Activated gamma-delta T cell treated with anti-CD3 and anti-CD28 coated beads, Interleukin-2, amount 50 U/mL, for 16 hours (primary cell): Measurements from ENCODE around the gene CACNA1G.

Experiments
- DNase-seq: peaks from one replicate; pipeline ENCODE4 v3.0.0-alpha.2; 2020; ENCODE audit warnings: low read depth

CACNA1G gene

DNA sequence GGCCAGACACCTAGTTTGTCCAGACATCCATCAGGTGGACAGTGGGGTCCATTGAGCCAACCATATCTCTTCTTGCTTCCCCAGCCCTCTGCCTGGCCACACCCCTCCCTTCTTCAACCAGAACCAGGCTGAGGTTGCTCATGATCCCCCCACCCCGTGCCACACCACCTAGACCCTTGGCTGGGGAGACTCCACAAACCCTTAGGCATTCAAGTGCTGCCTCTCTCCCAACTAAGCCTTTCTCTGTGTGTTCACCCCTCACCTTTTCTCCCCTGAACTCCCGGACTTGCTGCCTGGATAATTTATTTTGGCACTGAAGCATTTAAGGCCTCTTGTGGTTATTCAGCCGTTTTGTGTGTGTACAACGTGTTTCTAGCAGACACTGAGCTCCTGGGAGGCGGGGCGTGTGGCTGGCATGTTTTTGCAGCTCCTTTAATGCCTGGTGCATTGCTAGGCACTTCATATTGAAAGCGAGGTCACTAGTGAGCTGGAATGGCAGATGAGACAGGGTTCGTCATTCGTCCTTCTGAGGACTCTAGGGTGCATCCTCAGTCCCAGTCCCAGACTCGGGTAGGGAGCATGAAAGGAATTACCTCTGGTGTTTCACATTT, 28.7 kb downstream of the CACNA1G start:
- DNase-seq: no peak

DNA sequence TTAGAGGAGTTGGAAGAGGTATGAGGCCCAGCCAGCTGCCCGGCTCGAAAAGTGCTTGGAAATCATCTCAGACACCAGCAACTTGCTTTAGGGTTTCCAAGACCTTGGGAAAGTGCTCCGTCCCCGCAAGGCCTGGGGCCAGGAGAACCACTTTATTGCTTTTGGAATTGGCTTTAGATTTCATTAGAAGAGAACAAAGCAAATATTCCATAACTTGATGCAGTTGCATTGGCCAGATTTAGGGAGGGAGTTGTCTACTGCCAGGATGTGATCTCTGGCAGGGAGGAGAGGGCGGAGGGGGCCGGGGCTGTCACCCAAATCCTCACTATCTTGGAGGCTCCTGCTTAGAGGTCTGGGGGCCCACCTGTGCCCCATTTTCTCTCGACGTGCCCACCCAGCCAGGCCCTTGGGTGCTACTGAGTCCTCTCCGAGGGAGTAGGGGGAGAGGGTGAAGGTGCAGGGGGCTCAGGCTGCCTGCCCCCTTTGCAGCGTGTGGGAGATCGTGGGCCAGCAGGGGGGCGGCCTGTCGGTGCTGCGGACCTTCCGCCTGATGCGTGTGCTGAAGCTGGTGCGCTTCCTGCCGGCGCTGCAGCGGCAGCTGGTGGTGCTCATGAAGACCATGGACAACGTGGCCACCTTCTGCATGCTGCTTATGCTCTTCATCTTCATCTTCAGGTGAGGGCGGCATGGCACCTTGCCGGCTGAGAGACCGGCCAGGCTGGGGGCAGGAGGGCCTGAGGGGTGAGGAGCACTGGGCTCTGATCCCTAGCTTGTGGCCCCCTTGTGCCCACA, 30.6 kb downstream of the CACNA1G start:
- no peak for DNase-seq

DNA sequence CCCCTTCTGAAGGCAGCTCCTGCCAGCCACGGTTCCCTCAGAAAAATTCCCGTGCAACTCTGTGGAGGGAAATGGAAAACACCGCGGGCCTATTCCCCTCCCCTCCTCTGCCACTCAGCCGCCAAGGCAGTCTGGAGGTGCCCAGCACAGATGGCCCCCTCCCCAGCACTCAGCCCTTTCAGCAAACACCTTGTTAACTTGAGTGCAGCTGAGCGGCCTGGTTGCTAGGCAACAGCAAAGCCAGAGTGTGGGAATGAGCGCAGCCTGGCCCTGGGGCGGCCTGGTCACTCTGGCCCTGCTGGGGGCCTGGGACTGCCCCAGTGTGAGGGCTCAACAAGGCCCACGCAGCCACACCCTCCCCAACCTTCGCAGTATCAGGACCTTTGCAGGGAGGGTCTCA, 32.8 kb downstream of the CACNA1G start:
- no peak for DNase-seq

DNA sequence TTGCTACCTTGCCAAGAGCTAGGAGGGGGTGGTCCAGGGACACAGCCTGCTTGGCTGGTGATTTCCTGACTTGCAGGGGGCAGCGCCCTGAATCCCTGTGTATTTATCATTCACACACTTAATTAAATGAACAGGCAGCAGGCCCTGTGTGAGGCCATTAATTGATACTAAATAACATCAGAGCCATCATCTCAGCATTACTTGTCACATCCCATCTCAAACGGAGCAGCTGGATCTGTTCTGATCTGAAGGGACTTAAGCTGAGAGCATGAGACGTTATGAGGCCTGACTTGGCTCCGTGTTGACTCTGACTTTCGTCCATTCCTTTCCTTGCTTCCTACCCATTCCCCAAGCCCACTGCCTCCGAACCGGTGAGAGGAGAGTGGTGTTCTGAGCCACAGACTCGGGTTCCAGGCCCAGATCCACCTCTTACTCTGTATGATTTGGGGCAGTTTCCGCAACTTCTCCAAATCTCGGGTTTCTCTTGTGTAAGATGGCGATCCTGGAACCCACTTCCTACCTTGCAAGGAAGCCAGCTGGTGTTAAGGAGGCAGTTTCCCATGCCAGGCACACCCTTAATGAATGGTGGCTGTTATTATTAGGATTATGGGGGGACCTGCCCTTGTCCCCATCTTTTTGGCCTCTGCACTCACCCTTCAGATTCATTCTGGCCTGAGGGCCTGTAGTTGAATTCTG, 33.8 kb downstream of the CACNA1G start:
- DNase-seq: no peak

DNA sequence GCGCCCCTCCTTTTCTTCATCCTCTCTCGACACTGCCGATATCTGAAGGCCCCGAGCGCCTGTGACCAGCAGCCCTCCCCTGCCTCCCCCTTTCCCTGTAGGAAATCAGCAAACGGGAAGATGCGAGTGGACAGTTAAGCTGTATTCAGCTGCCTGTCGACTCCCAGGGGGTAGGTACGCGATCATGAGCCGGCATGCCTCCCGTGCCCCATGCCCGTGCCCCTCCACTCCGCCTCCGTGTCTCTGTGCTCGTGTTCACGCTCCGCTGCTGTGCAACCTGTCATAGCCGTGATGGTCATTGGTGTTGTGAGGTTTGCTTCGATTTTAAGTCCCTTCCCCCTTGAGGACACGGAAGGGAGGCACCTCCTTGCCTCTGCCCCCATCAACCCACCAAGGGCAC, 34.4 kb downstream of the CACNA1G start:
- no peak for DNase-seq

DNA sequence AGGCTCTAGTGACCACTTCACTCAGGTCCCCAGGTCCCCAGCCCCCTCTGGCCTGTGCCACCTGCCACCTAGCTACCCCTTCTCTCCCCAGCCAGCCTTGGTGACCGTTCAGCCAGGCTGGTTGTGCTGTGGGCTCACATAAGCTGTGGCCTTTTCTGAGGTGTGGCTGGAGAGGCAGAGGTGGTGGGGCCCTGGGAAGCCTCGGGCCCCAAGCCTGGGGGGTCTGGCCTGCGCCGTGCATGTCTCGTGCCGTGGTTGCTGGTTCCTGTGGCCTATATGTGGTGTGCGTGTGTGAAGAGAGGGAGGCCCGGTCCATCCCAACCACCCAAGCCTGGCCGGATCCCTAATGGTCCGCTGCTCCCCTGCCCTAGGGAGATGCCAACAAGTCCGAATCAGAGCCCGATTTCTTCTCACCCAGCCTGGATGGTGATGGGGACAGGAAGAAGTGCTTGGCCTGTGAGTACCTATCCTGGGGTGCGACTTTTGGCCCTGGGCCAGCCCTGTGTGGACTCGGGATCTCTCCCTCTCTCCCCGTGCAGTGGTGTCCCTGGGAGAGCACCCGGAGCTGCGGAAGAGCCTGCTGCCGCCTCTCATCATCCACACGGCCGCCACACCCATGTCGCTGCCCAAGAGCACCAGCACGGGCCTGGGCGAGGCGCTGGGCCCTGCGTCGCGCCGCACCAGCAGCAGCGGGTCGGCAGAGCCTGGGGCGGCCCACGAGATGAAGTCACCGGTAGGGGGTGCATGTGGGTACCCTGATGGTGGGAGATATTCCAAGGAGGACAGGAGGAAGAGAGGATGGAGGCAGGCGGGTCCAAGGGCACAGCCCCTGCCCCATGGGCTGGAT, 35.9 kb downstream of the CACNA1G start:
- DNase-seq: no peak

DNA sequence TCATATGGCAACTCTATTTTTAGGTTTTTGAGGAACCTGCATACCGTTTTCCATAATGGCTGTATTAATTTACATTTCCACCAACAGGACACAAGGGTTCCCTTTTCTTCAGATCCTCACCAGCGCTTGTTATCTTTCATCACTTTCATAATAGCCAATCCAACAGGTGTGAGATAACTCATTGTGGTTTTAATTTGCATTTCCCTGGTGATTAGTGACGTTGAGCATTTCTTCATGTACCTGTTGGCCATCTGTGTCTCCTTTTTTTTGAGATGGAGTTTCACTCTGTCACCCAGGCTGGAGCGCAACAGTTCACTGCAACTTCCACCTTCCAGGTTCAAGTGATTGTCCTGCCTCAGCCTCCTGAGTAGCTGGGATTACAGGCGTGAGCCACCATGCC, 38.0 kb downstream of the CACNA1G start:
- DNase-seq: no peak

DNA sequence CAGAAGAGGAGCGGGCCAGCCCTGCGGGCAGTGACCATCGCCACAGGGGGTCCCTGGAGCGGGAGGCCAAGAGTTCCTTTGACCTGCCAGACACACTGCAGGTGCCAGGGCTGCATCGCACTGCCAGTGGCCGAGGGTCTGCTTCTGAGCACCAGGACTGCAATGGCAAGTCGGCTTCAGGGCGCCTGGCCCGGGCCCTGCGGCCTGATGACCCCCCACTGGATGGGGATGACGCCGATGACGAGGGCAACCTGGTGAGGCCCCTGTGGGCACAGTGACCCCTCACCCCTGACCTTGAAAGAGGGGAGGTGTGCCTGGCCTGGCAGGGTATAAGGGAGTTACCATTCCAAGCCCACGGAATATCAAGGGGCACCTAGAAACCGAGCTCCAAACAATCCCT, 39.1 kb downstream of the CACNA1G start:
- DNase-seq: no peak

DNA sequence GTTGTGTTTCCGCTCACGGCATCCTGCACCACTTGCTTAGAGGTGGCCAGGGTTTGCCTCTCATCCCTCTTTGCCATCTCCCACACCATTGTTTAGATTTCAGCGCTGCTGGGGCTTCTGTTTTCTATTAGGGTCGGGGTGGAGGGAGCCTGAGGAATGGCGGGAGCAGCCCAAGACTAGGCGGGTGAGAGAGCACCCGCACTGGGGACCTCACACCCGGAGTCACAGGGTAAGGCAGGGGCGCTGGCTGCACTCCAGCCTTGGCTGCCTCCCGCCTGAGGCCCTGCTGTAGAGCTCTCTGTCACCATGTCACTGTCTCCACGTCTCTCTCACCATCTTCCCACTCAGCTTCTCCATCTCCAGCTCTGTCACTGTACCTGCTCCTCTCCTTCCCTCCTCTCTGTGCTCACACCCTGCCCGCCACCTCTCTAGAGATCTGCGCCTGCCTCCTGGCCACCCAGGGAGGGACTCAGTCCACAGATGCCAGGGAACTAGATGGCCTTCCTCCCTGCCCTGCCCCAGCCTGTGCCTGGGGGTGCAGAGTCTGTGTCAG, 41.4 kb downstream of the CACNA1G start:
- DNase-seq: no peak

DNA sequence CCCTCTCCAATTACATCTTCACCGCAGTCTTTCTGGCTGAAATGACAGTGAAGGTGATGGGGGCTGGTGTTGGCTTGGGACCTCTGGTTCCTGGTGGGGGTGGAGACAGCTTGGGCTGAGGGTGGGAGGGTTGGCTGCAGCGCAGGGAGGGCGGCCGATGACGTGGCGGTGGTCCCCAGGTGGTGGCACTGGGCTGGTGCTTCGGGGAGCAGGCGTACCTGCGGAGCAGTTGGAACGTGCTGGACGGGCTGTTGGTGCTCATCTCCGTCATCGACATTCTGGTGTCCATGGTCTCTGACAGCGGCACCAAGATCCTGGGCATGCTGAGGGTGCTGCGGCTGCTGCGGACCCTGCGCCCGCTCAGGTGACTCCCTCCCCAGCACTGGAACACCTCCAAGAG, 42.3 kb downstream of the CACNA1G start:
- DNase-seq: no peak

DNA sequence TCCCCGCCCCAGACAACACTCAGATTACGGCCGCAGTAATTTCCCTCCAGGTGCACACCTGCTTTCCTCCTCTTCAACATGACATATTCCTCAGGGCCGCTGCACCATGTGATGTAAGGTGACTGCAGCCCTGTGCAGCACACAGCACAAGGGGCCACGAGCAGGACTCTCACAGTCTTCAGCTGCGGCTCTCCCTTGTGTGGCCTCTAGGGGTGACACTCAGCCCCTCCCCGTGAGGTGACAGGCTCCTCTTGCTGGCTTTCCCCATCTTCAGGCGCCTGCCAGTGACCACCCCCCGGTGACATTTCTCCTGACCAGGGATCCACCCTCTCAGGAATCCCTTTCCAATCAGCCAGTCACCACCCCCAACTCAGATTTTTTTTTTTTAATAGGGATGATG, 42.8 kb downstream of the CACNA1G start:
- DNase-seq: no peak

DNA sequence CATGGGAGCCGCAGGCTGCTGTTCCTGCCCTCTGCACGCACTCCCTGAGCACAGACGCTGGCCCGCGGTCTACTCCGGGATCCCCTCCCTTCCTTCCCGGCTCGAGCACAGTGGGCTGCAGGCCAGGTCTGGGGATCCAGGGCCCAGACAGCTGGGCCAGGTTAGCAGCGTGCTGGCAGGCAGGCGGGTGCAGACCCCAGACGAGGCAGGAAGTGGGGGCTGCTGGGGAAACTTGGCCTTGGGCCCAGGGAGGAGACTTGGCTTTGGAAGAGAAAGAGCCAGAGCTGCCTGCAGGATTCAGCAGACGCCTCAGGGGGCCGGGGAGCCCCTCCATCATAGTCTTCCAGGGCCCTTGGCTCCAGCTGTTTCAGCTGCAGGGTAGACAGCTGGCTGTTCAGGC, 44.0 kb downstream of the CACNA1G start:
- no peak for DNase-seq

DNA sequence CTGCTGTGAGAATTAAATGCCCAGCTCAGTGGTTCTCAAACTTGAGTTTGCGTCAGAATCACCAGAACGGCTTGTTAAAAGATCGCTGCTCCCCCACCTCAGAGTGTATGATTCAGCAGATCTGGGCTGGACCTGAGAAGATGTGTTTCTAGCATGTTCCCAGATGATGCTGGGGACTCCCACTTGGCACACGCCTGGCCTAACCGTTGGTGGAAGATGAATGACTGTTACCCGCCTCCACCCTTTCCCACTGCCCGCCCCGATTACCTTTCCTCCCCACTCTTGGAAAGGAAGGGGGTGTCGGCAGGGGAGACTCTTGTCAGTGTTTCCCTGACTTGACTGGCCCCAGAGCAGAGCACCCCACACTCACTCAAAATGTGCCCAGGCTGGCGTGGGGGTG, 44.9 kb downstream of the CACNA1G start:
- DNase-seq: no peak

DNA sequence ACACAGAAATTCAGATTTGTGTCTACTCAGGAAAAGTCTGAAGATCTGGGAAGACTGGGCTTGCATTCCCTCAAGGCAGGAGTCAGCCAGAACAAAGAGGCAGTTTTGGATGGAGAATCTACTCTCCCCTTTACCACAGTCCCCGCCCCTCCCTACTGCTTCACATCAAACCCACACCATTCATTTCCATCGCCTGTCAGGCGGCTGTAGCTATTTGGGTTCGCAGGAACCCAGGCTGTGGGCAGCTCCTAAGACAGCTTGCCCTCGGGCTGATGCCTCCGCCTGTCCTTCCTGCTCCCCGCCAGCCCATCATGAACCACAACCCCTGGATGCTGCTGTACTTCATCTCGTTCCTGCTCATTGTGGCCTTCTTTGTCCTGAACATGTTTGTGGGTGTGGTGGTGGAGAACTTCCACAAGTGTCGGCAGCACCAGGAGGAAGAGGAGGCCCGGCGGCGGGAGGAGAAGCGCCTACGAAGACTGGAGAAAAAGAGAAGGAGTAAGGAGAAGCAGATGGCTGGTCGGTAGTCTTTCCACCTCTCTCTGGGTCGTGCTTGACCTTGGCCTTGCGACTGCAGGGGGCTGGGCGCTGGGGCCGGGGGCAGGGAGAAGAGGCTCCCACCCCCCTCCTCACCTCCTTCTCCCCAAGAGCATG, 47.1 kb downstream of the CACNA1G start:
- no peak for DNase-seq

DNA sequence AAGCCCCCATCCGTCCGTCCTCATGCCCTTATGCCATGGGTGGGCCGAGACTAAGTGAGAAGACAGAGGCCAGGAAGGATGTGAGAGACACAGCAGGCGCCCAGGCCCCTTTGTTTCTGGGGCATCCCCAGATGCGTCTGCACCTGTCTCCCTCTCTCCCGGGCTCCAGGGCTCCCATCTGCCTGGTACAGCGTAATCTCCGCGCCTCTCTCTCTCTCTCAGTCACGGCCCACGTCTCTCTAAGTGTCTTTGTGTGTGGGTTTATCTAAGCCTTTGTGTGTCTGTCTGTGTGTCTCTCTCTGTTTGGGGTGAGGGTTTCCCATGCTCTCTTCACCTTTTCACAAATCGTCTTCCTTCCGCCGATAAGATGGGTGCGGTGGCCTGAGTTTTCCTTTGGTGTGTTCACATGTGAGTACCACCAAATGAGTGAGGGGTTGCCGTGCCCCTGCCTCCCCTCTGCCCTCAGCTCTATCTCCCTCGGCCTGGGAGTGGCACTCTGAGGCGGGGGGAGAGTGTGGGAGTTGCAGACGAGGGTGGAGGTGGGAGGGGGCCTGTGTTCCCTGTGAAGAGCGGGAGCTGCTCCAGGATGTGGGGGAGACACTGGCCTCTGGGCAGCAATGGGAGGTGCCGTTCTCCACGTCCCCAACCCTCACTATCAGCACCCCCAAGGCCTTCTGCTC, 48.3 kb downstream of the CACNA1G start:
- no peak for DNase-seq

DNA sequence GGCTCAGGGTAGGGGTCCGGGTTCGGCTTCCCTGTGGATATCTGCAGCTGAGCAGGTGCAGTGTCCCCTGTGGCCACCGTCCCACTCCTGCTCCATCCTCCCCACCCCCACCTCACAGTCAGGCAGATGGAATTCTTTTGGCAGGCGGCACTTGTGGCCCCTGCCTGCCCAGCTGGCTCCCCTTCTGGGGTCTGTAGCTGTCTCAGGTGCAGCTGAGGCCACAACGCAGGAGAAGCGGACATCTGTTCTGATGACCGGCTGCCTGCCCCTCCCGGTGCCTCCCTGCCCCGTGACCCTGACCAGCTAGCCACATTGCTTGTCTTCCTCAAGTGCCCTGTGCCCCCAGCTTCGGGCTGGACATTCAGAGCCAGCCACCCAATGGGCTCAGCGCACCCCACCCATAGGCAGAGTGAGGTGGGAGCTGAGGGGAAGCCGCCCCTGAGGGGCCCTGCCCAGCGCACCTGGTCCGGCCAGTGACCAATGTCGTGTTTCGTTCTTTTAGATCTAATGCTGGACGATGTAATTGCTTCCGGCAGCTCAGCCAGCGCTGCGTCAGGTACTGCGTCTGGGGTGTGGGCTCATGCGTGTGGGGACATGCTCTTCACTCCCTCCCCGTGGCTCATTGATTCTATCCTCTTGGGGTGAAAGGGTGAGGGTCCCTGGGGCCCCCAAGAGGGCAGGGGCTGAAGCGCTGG, 49.0 kb downstream of the CACNA1G start:
- DNase-seq: no peak

DNA sequence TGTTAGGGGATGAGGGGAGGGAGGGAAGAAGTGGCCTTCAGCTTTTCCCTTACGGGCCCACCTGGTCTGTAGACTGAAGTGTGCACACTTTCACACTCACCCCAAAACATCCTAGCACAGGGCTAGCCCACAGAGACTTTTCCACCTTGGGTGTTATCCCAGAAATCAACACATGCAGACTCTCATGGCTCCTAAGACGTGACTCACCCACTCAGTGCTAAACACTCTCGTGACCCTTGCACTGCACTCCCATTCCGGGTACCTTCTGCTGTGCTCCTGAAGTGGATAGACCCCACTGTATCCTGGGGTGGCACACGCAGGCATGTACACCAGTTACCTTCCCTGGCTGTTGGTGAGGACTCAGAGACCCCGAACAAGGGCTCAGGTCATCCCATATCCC, 51.1 kb downstream of the CACNA1G start:
- DNase-seq: no peak

DNA sequence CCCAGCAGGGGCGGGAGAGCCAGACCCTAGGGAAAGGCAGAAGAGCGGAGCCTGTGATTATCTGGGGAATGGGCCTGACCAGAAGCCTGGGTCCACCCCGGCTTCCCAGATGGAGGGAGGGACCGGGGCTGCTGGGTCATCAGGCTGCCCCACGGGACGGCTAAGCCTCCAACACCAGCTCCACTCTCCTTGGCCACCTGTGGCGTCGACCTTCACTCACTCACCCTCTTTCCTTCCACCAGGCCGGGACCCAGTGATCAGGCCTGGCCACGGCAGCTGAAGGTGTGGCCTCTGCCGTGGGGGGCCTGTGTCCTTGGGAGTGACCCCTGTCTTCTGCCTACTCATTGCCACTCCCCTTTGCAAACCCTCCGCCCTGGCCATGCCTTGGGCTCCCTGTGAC, 51.8 kb downstream of the CACNA1G start:
- DNase-seq: no peak

DNA sequence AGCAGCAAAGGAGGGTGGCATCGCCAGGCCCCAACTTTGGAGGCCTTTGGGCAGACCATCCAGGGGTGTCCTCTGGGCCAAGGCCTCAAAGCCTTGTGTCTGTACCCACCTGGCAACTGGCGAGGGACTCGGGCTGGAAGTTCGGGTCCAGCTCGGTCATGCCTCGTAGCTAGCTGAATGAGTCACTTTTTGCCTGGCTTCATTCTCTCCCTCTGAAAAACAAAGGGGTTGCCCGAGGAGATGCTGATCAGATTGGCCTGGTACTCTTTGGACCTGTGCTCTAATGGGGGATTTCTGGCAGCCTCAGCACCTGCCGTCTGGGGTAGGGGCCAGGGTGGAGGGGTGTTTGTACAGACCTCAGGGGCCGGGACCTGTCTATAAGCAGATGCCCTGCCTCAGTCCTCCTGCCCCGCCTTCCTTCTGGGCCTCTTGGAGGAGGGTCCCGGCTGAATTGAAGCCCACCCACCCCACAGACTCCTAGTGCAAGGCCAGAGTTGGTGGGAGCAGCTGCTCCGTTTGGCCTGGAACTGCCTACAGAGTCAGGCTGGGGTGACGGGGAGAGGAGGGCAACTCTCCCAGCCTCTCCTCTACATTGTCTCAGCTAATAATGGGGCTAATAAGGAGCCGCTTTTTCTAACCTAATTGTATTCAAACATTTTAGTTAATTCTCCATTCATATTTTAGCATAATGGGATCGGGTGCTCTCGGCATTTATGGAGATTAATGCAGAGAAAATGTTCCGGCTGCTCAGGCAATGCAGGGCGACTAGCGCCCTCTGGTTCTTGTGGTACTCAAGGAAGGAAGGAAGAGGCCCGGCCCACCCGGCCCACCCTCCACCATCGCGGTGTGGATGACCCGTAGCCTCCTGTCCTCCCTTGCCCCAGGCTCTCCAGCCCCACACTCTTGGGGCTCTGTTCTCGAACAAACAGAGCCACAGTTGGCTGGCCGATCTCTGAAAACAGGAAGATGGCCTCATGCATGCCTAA, 52.8 kb downstream of the CACNA1G start:
- no peak for DNase-seq
